Measurements from ENCODE around the gene C16orf95.

GRCh38 chr16:87346517-87347060 is 29.4 kb upstream of the C16orf95 start:
- TF ChIP-seq, protein P1, sequence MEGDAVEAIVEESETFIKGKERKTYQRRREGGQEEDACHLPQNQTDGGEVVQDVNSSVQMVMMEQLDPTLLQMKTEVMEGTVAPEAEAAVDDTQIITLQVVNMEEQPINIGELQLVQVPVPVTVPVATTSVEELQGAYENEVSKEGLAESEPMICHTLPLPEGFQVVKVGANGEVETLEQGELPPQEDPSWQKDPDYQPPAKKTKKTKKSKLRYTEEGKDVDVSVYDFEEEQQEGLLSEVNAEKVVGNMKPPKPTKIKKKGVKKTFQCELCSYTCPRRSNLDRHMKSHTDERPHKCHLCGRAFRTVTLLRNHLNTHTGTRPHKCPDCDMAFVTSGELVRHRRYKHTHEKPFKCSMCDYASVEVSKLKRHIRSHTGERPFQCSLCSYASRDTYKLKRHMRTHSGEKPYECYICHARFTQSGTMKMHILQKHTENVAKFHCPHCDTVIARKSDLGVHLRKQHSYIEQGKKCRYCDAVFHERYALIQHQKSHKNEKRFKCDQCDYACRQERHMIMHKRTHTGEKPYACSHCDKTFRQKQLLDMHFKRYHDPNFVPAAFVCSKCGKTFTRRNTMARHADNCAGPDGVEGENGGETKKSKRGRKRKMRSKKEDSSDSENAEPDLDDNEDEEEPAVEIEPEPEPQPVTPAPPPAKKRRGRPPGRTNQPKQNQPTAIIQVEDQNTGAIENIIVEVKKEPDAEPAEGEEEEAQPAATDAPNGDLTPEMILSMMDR (IDR thresholded peaks at IDR 0.05) = no peak
- TF ChIP-seq POLR2A (IDR thresholded peaks at IDR 0.05) = no peak

Data from right lobe of liver (tissue), 4 donors.